ENCODE measurements around the gene B2M. TPM values are rescaled to one million over a fixed set of nuclear protein-coding genes. Genes with fewer than 3 reads are reported as not detected.

Gene B2M
- 2,051 and 2,389 TPM in 2 replicates for total RNA-seq

GRCh38 chr15:44711096-44711742, at the start of gene B2M, which contains the start of gene PATL2:
Gene B2M (plus strand): TSS chr15:44711517. CDS start chr15:44711547, 30 bp downstream.
Gene PATL2 (minus strand): TSS chr15:44711323. CDS start chr15:44676490, 34,833 bp downstream.

DNA sequence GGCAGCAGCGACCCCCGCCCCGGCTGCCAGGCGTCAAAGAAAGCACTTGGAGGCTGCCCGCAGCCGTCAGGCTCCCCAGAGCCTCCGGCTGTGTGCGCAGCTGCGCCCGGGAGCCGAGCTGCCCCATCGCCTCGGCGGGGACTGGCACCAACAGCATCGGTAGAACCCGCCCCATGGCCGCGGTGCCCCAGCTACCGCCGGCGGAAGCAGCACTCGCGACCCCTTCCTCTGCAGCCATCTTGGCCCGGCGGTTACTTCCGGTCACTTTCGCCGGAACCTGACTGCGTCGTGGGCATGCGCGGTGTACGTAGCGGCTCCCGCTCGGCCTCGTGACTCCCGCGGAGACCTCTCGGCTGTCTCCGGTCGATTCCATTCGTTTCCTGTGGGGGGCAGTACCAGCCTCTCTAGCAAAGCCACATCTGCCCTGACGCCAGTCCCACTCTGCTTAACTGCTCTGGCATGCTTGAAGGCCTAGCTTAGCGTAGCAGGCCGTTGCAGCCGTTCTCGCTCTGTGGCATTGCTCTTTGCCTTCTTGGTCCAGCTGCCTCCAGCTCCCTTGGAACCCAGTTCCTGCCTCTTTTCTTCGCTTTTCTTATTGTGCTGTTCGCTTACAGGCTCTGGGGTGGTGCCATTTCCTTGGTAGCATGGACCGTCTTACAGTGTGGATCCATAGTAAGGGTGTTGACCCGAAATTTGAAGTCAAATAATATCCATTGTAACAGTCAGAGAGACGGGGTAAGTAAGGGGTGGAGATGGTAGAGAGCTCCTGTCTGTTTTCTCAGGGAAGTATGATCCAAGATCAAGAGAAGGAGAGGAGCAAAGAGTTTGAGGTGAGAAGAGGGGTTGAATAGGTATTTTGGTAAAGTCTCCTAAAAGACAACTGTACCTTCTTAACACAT, 47.7 kb upstream of the B2M start, which contains the start of gene SPG11:
SPG11 (minus strand) TSS at position 253 of the 899 bp plus-strand sequence; CDS start at position 238, 15 bp downstream.

DNA sequence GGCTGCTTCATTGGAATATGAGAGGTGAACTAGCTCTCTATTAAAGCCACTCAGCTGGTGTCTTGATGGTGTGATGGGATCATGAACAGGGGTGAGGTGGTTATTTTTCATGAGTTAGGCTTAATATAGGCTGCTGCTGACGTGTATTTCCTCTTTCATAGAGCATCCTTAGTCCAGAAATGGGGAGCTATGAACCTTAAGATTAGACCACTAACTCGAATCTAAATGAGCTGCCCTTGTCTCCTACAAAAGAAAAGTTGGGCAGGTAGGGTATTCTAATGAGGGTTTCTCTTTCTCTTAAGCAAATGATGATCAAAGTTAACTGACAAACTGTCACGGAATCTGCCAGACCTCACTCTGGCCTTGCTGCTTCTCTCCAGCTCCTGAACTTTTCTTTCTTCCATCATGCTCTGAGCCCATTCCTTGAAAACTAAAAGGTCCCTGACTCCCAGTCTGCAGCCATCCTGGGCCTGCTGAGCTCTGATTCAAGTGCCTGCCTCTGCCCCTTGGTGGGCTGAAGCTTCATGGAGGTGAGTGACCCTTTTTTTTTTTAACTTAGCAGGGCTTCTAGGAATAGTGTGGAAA, 25.0 kb downstream of the B2M start, which contains the start of gene TRIM69:
TRIM69 (plus strand) TSS at position 348 of the 585 bp plus-strand sequence; CDS start at position 525, 177 bp downstream.

Other genes with a start within 250 kb of the B2M start
- 21.3 and 31.1 TPM in 2 replicates for gene EIF3J, start 174.4 kb upstream of the B2M start, total RNA-seq
- gene SPG11, start 47.9 kb upstream of the B2M start, total RNA-seq: 36.5 and 61.7 TPM in 2 replicates
- gene PATL2, start 194 bp upstream of the B2M start, total RNA-seq: not detected in 2 replicates
- gene TRIM69, start 25.0 kb downstream of the B2M start, total RNA-seq: 13.5 and 15.6 TPM in 2 replicates
- not detected in 2 replicates for gene TERB2, start 245.2 kb downstream of the B2M start, total RNA-seq